Measurements from ENCODE around the gene CNNM1. TPM values are rescaled to one million over a fixed set of nuclear protein-coding genes. Genes with fewer than 3 reads are reported as not detected.

CNNM1 gene
- total and polyA plus RNA-seq, 2 donors (not counting 3 experiments of a cell fraction or from before 2014, with no cell fraction given): not detected

DNA sequence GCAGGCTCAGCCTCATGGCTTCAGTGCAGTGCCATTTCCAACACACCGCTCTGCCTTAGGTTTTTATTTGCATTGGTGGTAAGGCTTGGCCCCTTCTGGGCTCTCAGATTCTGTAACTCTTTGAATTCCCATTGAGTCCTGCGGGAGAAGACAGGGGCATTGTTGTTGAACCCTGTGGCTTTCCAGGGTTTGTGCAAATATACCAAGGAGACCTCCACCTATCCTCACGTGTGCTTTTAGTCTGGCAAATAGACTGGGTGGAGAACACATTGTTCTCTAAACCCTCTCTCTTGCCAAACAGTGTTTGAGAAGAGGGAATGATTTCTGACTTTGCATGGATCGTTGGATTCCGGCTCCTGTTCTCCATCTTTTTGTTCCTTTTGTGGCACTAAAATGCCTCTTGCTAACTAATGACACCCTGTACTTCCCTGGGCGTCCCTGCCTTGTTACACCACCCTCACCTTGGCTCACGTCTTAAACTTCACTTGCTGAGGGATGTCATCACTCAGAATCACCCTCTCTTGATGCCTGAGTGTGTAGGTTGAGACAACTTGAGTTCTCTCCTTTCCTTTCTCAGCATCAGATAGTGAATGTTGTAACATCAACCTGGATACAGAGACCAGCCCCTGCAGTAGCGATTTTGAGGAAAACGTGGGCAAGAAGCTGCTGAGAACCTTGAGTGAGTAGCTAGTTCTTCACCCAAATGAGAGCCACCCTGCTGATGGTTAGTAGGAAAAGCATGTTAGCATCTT, 60.7 kb downstream of the CNNM1 start:
- no peak for DNase-seq (ENCODE audit: low read depth, low spot score)
- H3K9me3 ChIP-seq (replicated peaks; ENCODE audit: control insufficient read depth, insufficient read depth, low read length): no peaks in the 10 kb centered on the region
- H3K4me3 ChIP-seq (replicated peaks in 1 of 3; ENCODE audit: insufficient read depth in 1 of 3, low read depth in 1 of 3, low read length in 3 of 3): no peak overlapping the region
- peaks cover 11% of the 10 kb centered on the region for H3K4me1 ChIP-seq (ENCODE audit: control insufficient read depth, extremely low read depth, insufficient read depth, low read length)
- intact Hi-C loops (cut with micrococcal nuclease): loop anchor here (5.0 to 10.0 kb wide), 2 partner anchors 157 to 925 kb away; no protein-coding TSS in a partner anchor
- no peak overlapping the region for H3K9ac ChIP-seq (replicated peaks; ENCODE audit: extremely low read depth, insufficient read depth, low read length)
- no peak overlapping the region for H3K27ac ChIP-seq (ENCODE audit: insufficient read depth, low read depth, low read length)
- dilution Hi-C loops (cut with MboI; ENCODE audit: extremely low pct_ligation_motif_present, low sequenced_read_pairs): no loop called here
- no peak overlapping the region for H2AFZ ChIP-seq (ENCODE audit: low read depth, low read length)
- FAIRE-seq: no peak
- POLR2A ChIA-PET: no interaction called here
- no peaks in the 10 kb centered on the region for H3K36me3 ChIP-seq (ENCODE audit: control insufficient read depth in 2 of 2, extremely low read depth in 1 of 2, insufficient read depth in 2 of 2, low read length in 2 of 2)
- CTCF ChIA-PET: interaction anchor here (6.8 kb wide), 1 partner anchor 43 kb away, joined by 151 read pairs; the partner anchor contains the start of gene GOT1
- no peak for TF ChIP-seq FOS (IDR thresholded peaks at IDR 0.05; ENCODE audit: borderline replicate concordance, insufficient read depth, low read length)
- BruUV-seq (replicated peaks): no TSS peak
- H3K79me2 ChIP-seq (ENCODE audit: control insufficient read depth, insufficient read depth, low read length): no peaks in the 10 kb centered on the region
- H4K20me1 ChIP-seq (replicated peaks; ENCODE audit: control insufficient read depth, extremely low read depth, insufficient read depth, low read length): no peaks in the 10 kb centered on the region
- H3K27me3 ChIP-seq (ENCODE audit: control insufficient read depth in 2 of 2, insufficient read depth in 2 of 2, low read length in 2 of 2): peaks cover 15 to 19% of the 10 kb centered on the region in 2 experiments
- no peak overlapping the region for H3K4me2 ChIP-seq (ENCODE audit: insufficient read depth, low read length)
- H3K9me1 ChIP-seq (replicated peaks; ENCODE audit: control insufficient read depth, extremely low read depth, insufficient read depth, low read length): no peaks in the 10 kb centered on the region

DNA sequence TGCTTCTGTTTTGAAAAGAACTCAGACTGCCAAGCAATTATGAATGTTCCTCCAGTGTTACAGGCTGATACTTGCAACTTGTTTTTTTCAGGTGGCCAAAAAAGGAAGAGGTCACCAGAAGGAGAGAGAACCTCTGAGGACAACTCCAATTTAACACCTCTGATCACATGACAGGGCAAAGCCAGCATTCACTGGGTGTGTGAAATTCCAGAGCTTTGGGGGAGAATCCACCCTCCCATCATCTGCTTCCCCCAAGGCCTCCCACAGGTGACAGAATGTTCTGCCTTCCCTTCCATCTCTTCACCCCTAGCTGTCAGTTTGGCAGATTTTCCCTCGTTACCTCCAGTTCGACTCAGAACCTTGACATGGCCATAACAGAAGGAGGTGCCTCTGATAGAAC, 62.2 kb downstream of the CNNM1 start:
- H3K36me3 ChIP-seq (ENCODE audit: control insufficient read depth in 2 of 2, extremely low read depth in 1 of 2, insufficient read depth in 2 of 2, low read length in 2 of 2): no peaks in the 10 kb centered on the region
- BruUV-seq (replicated peaks): no TSS peak
- CTCF ChIA-PET: interaction anchor here (1.0 to 6.8 kb wide), 12 partner anchors 11 to 228 kb away, joined by 3 to 151 read pairs (median 4); partner anchors contain the start of gene GOT1
- H3K79me2 ChIP-seq (ENCODE audit: control insufficient read depth, insufficient read depth, low read length): no peaks in the 10 kb centered on the region
- POLR2A ChIA-PET: no interaction called here
- no peaks in the 10 kb centered on the region for H3K9me1 ChIP-seq (replicated peaks; ENCODE audit: control insufficient read depth, extremely low read depth, insufficient read depth, low read length)
- no peaks in the 10 kb centered on the region for H4K20me1 ChIP-seq (replicated peaks; ENCODE audit: control insufficient read depth, extremely low read depth, insufficient read depth, low read length)
- intact Hi-C loops (cut with micrococcal nuclease) (loop anchor here (5.0 to 10.0 kb wide), 2 partner anchors 156 to 927 kb away; no protein-coding TSS in a partner anchor), dilution Hi-C loops (cut with MboI; ENCODE audit: extremely low pct_ligation_motif_present, low sequenced_read_pairs) (no loop called here)
- peaks cover 6 to 8% of the 10 kb centered on the region in 2 experiments for H3K27me3 ChIP-seq (ENCODE audit: control insufficient read depth in 2 of 2, insufficient read depth in 2 of 2, low read length in 2 of 2)
- H2AFZ ChIP-seq (ENCODE audit: low read depth, low read length): no peak overlapping the region
- H3K4me2 ChIP-seq (ENCODE audit: insufficient read depth, low read length): no peak overlapping the region
- no peak overlapping the region for H3K4me3 ChIP-seq (replicated peaks in 1 of 3; ENCODE audit: insufficient read depth in 1 of 3, low read depth in 1 of 3, low read length in 3 of 3)
- no peak for TF ChIP-seq MYC (IDR thresholded peaks at IDR 0.05; ENCODE audit: low read depth, low read length)
- no peak for TF ChIP-seq CTCF (IDR thresholded peaks at IDR 0.05; ENCODE audit: extremely low read depth in 1 of 2, insufficient read depth in 1 of 2, low read depth in 1 of 2, low read length in 2 of 2)
- TF ChIP-seq, protein P1, sequence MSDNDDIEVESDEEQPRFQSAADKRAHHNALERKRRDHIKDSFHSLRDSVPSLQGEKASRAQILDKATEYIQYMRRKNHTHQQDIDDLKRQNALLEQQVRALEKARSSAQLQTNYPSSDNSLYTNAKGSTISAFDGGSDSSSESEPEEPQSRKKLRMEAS (IDR thresholded peaks at IDR 0.05; ENCODE audit: insufficient read depth, insufficient read length): no peak
- TF ChIP-seq FOS (IDR thresholded peaks at IDR 0.05; ENCODE audit: borderline replicate concordance, insufficient read depth, low read length): no peak
- TF ChIP-seq EZH2 (IDR thresholded peaks at IDR 0.05; ENCODE audit: borderline replicate concordance, low read depth, low read length, severe bottlenecking): no peak
- no peak for TF ChIP-seq POLR2A (IDR thresholded peaks at IDR 0.05; ENCODE audit: low read depth, low read length)
- H3K27ac ChIP-seq (ENCODE audit: insufficient read depth, low read depth, low read length): no peak overlapping the region
- no peak overlapping the region for H3K9ac ChIP-seq (replicated peaks; ENCODE audit: extremely low read depth, insufficient read depth, low read length)
- FAIRE-seq (no peak), DNase-seq (ENCODE audit: low read depth, low spot score) (no peak)
- H3K4me1 ChIP-seq (ENCODE audit: control insufficient read depth, extremely low read depth, insufficient read depth, low read length): peaks cover 22% of the 10 kb centered on the region
- no peaks in the 10 kb centered on the region for H3K9me3 ChIP-seq (replicated peaks; ENCODE audit: control insufficient read depth, insufficient read depth, low read length)

Measured in endothelial cell of umbilical vein (primary cell).